SU-DHL-6 (cell line): ENCODE measurements around the gene NUP85.

Source experiments
- H2AFZ ChIP-seq: fragments of 200-600 bp; sonication (generic); 2 replicates; pipeline ENCODE4 v1.6.1; 2014; ENCODE audit warnings: low read depth, mild to moderate bottlenecking, moderate library complexity, mixed read lengths, antibody characterized with exemption, low read length; ENCODE audit not compliant: severe bottlenecking
- H3F3A ChIP-seq: fragments of 200-600 bp; shearing (Covaris generic); 2 replicates; pipeline ENCODE4 v1.6.0; 2016; ENCODE audit warnings: antibody characterized with exemption, mild to moderate bottlenecking; ENCODE audit not compliant: insufficient read depth
- H3K27ac ChIP-seq: fragments of 200-600 bp; sonication (generic); 2 replicates; pipeline ENCODE4 v1.5.1; 2016; ENCODE audit warnings: low read depth, mild to moderate bottlenecking, low read length, moderate library complexity, mixed read lengths
- H3K27me3 ChIP-seq: fragments of 200-600 bp; sonication (generic), shearing (Covaris generic); 2 replicates; pipeline ENCODE4 v1.6.0; 2014; ENCODE audit warnings: mild to moderate bottlenecking, low read length
- H3K36me3 ChIP-seq: fragments of 200-600 bp; sonication (generic); 2 replicates; pipeline ENCODE4 v1.6.1; 2014; ENCODE audit warnings: mild to moderate bottlenecking, low read length, mixed read lengths
- H3K4me2 ChIP-seq: fragments of 300-600, 200-600 bp; shearing (Covaris generic), sonication (generic); 2 replicates; pipeline ENCODE4 v1.6.0; 2014; ENCODE audit warnings: low read length, low read depth, mild to moderate bottlenecking; ENCODE audit not compliant: poor library complexity, severe bottlenecking
- H3K4me3 ChIP-seq: fragments of 200-600 bp; sonication (generic); 2 replicates; pipeline ENCODE4 v1.5.1; 2014; ENCODE audit warnings: antibody characterized with exemption, low read length, mild to moderate bottlenecking, mixed read lengths; ENCODE audit not compliant: insufficient read depth, poor library complexity, severe bottlenecking
- H3K79me2 ChIP-seq: fragments of 200-600 bp; sonication (generic); 2 replicates; pipeline ENCODE4 v1.6.1; 2014; ENCODE audit warnings: mild to moderate bottlenecking, low read length, moderate library complexity; ENCODE audit not compliant: insufficient read depth
- H3K9ac ChIP-seq: fragments of 200-600 bp; sonication (generic); 2 replicates; pipeline ENCODE4 v1.7.0; 2014; ENCODE audit warnings: mild to moderate bottlenecking, low read length
- H3K9me2 ChIP-seq: fragments of 200-600 bp; sonication (generic); replicated peaks from 2 replicates; pipeline ENCODE4 v1.6.1; 2014; ENCODE audit warnings: low read length; ENCODE audit not compliant: insufficient read depth
- H3K9me3 ChIP-seq: fragments of 200-600 bp; sonication (generic); 2 replicates; pipeline ENCODE4 v1.6.1; 2014; ENCODE audit warnings: low read length, mixed read lengths; ENCODE audit not compliant: insufficient read depth
- H4K20me1 ChIP-seq: fragments of 200-600 bp; sonication (generic); 2 replicates; pipeline ENCODE4 v1.6.1; 2014; ENCODE audit warnings: low read depth, mild to moderate bottlenecking, antibody characterized with exemption, low read length, moderate library complexity, mixed read lengths
- EZH2phosphoT487 ChIP-seq: fragments of 200-600 bp; sonication (generic), shearing (Covaris generic); conservative IDR thresholded peaks from 2 replicates; pipeline ENCODE4 v1.6.1; 2018; ENCODE audit warnings: mild to moderate bottlenecking, antibody characterized with exemption, low read length, moderate library complexity, mixed read lengths
- TF ChIP-seq, protein P1 (sequence below): fragments of 200-600 bp; sonication (generic); IDR thresholded peaks from one replicate; pipeline ENCODE4 v1.5.1; 2017; ENCODE audit warnings: antibody characterized with exemption, mild to moderate bottlenecking, low read length, moderate library complexity; ENCODE audit not compliant: insufficient read depth, poor library complexity, severe bottlenecking

The NUP85 gene

DNA sequence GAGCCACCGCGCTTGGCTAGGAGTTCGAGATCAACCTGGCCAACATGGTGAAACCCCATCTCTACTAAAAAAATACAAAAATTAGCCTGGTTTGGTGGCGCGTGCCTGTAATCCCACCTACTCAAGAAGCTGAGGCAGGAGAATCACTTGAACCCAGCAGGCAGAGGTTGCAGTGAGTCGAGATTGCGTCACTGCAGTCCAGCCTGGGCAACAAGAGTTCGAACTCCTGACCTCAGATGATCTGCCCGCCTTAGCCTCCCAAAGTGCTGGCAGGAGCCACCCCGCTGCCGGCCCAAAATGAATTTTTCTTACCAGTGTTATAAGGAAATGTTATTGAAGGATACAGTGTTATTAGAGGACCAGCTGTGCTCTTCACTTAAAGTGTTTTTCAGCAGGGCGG is 2.3 kb downstream of the NUP85 start:
- Histone ChIP-seq H3K9ac (no peak overlapping the region), H3K9me2 (no peaks in the 10 kb centered on the region), H3K36me3 (peaks cover 30% of the 10 kb centered on the region), H3K4me2 (no peak overlapping the region), H3K27ac (no peak overlapping the region), H3F3A (peaks cover 3% of the 10 kb centered on the region; the same call in 1 of the 2 replicates), H3K4me3 (no peak overlapping the region), H3K27me3 (no peaks in the 10 kb centered on the region), H3K9me3 (no peaks in the 10 kb centered on the region), H2AFZ (no peak overlapping the region), H4K20me1 (no peaks in the 10 kb centered on the region), H3K79me2 (peaks cover 62% of the 10 kb centered on the region)
- TF ChIP-seq EZH2phosphoT487 = no peak
- TF ChIP-seq, protein P1, sequence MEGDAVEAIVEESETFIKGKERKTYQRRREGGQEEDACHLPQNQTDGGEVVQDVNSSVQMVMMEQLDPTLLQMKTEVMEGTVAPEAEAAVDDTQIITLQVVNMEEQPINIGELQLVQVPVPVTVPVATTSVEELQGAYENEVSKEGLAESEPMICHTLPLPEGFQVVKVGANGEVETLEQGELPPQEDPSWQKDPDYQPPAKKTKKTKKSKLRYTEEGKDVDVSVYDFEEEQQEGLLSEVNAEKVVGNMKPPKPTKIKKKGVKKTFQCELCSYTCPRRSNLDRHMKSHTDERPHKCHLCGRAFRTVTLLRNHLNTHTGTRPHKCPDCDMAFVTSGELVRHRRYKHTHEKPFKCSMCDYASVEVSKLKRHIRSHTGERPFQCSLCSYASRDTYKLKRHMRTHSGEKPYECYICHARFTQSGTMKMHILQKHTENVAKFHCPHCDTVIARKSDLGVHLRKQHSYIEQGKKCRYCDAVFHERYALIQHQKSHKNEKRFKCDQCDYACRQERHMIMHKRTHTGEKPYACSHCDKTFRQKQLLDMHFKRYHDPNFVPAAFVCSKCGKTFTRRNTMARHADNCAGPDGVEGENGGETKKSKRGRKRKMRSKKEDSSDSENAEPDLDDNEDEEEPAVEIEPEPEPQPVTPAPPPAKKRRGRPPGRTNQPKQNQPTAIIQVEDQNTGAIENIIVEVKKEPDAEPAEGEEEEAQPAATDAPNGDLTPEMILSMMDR = no peak

DNA sequence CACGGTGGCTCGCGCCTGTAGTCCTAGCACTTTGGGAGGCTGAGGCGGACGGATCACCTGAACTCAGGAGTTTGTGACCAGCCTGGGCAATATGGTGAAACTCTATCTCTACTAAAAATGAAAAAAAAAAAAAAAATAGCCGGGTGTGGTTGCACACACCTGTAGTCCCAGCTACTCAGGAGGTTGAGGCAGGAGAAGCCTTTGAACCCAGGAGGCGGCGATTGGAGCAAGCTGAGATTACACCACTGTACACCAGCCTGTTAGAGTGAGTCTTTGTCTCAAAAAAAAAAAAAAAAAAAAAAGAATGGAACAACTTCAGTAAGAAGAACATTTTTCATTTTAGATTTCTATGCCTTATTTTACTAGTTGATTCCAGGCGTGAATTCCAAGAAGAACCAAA is 2.7 kb downstream of the NUP85 start:
- TF ChIP-seq, protein P1 = no peak
- no peak for TF ChIP-seq EZH2phosphoT487
- H3F3A ChIP-seq = peaks cover under 1% of the 10 kb centered on the region; the same call in 1 of the 2 replicates

DNA sequence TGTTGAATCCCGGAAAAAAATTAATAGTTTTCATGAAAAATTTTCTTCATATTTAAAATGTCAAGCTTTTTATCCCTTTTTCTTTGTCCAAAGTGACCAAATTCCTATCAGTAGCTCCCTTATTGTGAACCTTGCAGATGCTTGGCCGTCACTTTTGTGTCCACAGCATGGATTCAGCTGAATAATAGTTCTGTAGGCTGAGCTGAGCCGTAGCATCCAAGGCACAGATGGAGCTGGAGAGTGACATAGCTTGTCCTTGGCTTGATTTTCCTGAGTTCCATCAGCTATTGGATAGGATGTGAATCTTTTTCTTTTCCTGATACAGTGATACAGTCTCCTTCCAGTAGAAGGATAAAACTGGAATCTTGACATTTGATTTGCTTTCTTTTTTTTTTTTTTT is 3.6 kb downstream of the NUP85 start:
- Histone ChIP-seq H3F3A (no peaks in the 10 kb centered on the region), H3K4me2 (no peak overlapping the region), H3K36me3 (peaks cover 35% of the 10 kb centered on the region)

More for the DNA sequence above, 2.7 kb downstream of the NUP85 start:
- no peaks in the 10 kb centered on the region for H3K27me3 ChIP-seq
- H3K4me2 ChIP-seq = no peak overlapping the region
- H3K79me2 ChIP-seq = peaks cover 62% of the 10 kb centered on the region
- H3K9me2 ChIP-seq = no peaks in the 10 kb centered on the region
- H3K4me3 ChIP-seq = no peak overlapping the region
- H2AFZ ChIP-seq = no peak overlapping the region
- H3K9me3 ChIP-seq = no peaks in the 10 kb centered on the region
- H3K27ac ChIP-seq = no peak overlapping the region
- no peaks in the 10 kb centered on the region for H4K20me1 ChIP-seq
- peaks cover 34% of the 10 kb centered on the region for H3K36me3 ChIP-seq
- no peak overlapping the region for H3K9ac ChIP-seq

More for the DNA sequence above, 3.6 kb downstream of the NUP85 start:
- no peak overlapping the region for H3K27ac ChIP-seq
- no peak for TF ChIP-seq EZH2phosphoT487
- TF ChIP-seq, protein P1 = no peak
- H3K79me2 ChIP-seq = peaks cover 61% of the 10 kb centered on the region
- no peak overlapping the region for H3K9ac ChIP-seq
- H3K9me3 ChIP-seq = no peaks in the 10 kb centered on the region
- no peak overlapping the region for H2AFZ ChIP-seq
- no peak overlapping the region for H3K4me3 ChIP-seq
- H3K27me3 ChIP-seq = no peaks in the 10 kb centered on the region
- H3K9me2 ChIP-seq = no peaks in the 10 kb centered on the region
- no peaks in the 10 kb centered on the region for H4K20me1 ChIP-seq
